GM12878 (cell line): ENCODE measurements around the gene CLDN14. TPM values are rescaled to one million over a fixed set of nuclear protein-coding genes. Genes with fewer than 3 reads are reported as not detected.

Experiments used
- ATAC-seq: fragments of 200-7000 bp; cut with Tn5 transposase; 3 replicates; pipeline ENCODE4 v1.9.1; 2020; ENCODE audit warnings: mild to moderate bottlenecking, moderate library complexity
- BruUV-seq: library from RNA; stranded (reverse); fragments of 400-500 nt; replicated peaks from 2 replicates; lab custom pipeline; 2021; lab: Mats Ljungman, UMichigan
- CTCF ChIA-PET: fragments of 300-600 bp; sonication (Branson Sonifier 250); formaldehyde crosslinking; extraction: SDS; loops from one replicate; lab custom pipeline; 2021; ENCODE audit warnings: inconsistent platforms; lab: Yijun Ruan, JAX
- POLR2A ChIA-PET: fragments of 350-600 bp; formaldehyde crosslinking; extraction: SDS; loops from one replicate; lab custom pipeline; 2021; ENCODE audit warnings: inconsistent platforms; lab: Charles Lee
- RAD21 ChIA-PET: fragments of 300-600 bp; sonication (Branson Sonifier 250); formaldehyde crosslinking; loops from one replicate; lab custom pipeline; 2023; ENCODE audit warnings: antibody characterized with exemption; ENCODE audit not compliant: unreplicated experiment; lab: Charles Lee
- SMC1A ChIA-PET: fragments of 300-600 bp; sonication (Branson Sonifier 250); formaldehyde crosslinking; loops from one replicate; lab custom pipeline; 2023; ENCODE audit not compliant: unreplicated experiment, uncharacterized antibody; lab: Charles Lee
- DNase-seq: peaks from one replicate; pipeline ENCODE4 v3.0.0-alpha.2; 2011; ENCODE audit warnings: low read depth, low spot score
- FAIRE-seq: peaks from 3 replicates; lab custom pipeline; 2011; peaks lifted over from hg19 to GRCh38; lab: Jason Lieb, UNC
- H2AFZ ChIP-seq: 2 replicates; pipeline ENCODE4 v1.6.0; 2011; ENCODE audit warnings: low read depth, low read length, control low read depth; ENCODE audit not compliant: control insufficient read depth
- H3K27ac ChIP-seq: 2 replicates; pipeline ENCODE4 v1.5.1; 2011; ENCODE audit warnings: control low read depth; ENCODE audit not compliant: control insufficient read depth, insufficient read depth
- H3K27me3 ChIP-seq, 2 experiments: replicated peaks in 1 of 2; 2 replicates each; pipeline versions ENCODE4 v1.6.0 to v1.6.1; 2011; ENCODE audit warnings: low read length in 1 of 2; ENCODE audit not compliant: control insufficient read depth in 2 of 2, insufficient read depth in 2 of 2
- H3K36me3 ChIP-seq, 2 experiments: 2 replicates each; pipeline ENCODE4 v1.5.1; 2011; ENCODE audit warnings: low read length in 1 of 2; ENCODE audit not compliant: control insufficient read depth in 2 of 2, insufficient read depth in 2 of 2
- H3K4me1 ChIP-seq: 2 replicates; pipeline ENCODE4 v1.6.1; 2011; ENCODE audit warnings: mild to moderate bottlenecking, low read length, moderate library complexity, mixed read lengths; ENCODE audit not compliant: control insufficient read depth, insufficient read depth
- H3K4me2 ChIP-seq: 2 replicates; pipeline ENCODE4 v1.6.0; 2011; ENCODE audit warnings: control low read depth; ENCODE audit not compliant: control insufficient read depth, insufficient read depth
- H3K4me3 ChIP-seq: fragments of 200-600 bp; sonication (generic); 2 replicates; pipeline ENCODE4 v1.5.1; 2016
- H3K79me2 ChIP-seq: 2 replicates; pipeline ENCODE4 v1.6.0; 2011; ENCODE audit warnings: low read length; ENCODE audit not compliant: control insufficient read depth, insufficient read depth
- H3K9ac ChIP-seq: 2 replicates; pipeline ENCODE4 v1.8.0; 2011; ENCODE audit warnings: low read length, control low read depth, mixed read lengths; ENCODE audit not compliant: control insufficient read depth, insufficient read depth
- H3K9me3 ChIP-seq: replicated peaks from 3 replicates; pipeline ENCODE4 v1.5.1; 2011; ENCODE audit warnings: mild to moderate bottlenecking, low read length; ENCODE audit not compliant: control insufficient read depth, insufficient read depth
- H4K20me1 ChIP-seq: 2 replicates; pipeline ENCODE4 v1.6.0; 2011; ENCODE audit not compliant: control insufficient read depth, insufficient read depth
- ATF2 ChIP-seq: IDR thresholded peaks from 2 replicates; pipeline ENCODE4 v1.6.1; 2012; ENCODE audit warnings: low read length, inconsistent platforms
- DPF2 ChIP-seq: fragments of 450-650 bp; IDR thresholded peaks from 2 replicates; pipeline ENCODE4 v1.6.1; 2017; ENCODE audit warnings: mild to moderate bottlenecking
- HCFC1 ChIP-seq: fragments of 150-350 bp; IDR thresholded peaks from 2 replicates; pipeline ENCODE4 v1.6.1; 2014; ENCODE audit warnings: low read length
- JUND ChIP-seq: IDR thresholded peaks from 2 replicates; pipeline ENCODE4 v1.6.1; 2012; ENCODE audit warnings: low read depth, mild to moderate bottlenecking, low read length, improper control_type of control experiment, moderate library complexity
- NFIC ChIP-seq: IDR thresholded peaks from 2 replicates; pipeline ENCODE4 v1.6.1; 2012; ENCODE audit warnings: low read depth, mild to moderate bottlenecking, inconsistent platforms, low read length, moderate library complexity
- NRF1 ChIP-seq: conservative IDR thresholded peaks from 2 replicates; pipeline ENCODE4 v1.6.1; 2011; ENCODE audit warnings: mild to moderate bottlenecking, low read depth, low read length, improper control_type of control experiment
- PBX3 ChIP-seq: IDR thresholded peaks from 2 replicates; pipeline ENCODE4 v1.6.1; 2011; ENCODE audit warnings: mild to moderate bottlenecking, low read depth, low read length, moderate library complexity; ENCODE audit not compliant: insufficient replicate concordance
- POLR2AphosphoS5 ChIP-seq: IDR thresholded peaks from 2 replicates; pipeline ENCODE4 v1.6.1; 2011; ENCODE audit warnings: mild to moderate bottlenecking, low read length, inconsistent platforms
- WGBS: methylation state at CpG from one replicate; pipeline ENCODE4 v1.1.6; 2016; ENCODE audit warnings: low lambda C conversion rate; ENCODE audit not compliant: insufficient replicate concordance, insufficient coverage; ENCODE audit errors: missing lambda C conversion rate; 5-methylcytosine and 5-hydroxymethylcytosine counted together
- in situ Hi-C: fragments of 300-500 bp; cut with MboI; formaldehyde crosslinking; loops from 9 replicates; pipeline ENCODE4 v1.14.3; 2018; ENCODE audit warnings: mixed read lengths
- intact Hi-C: fragments of 100-400 bp; cut with micrococcal nuclease; formaldehyde crosslinking; loops from one replicate; pipeline ENCODE4 v1.14.2; 2022; ENCODE audit not compliant: unreplicated experiment
- polyA plus RNA-seq, 11 experiments: library from polyadenylated mRNA; depleted of rRNA in 4 of 11; unstranded in 6 of 11; stranded (reverse) in 5 of 11; fragments of >200 nt; fragmentation: Nextera tagmentation in 4 of 11; fragmentation: Illumina TruSeq in 1 of 11; extraction: Ambion mirVana in 4 of 11; extraction: Trizol in 1 of 11; gene quantifications; 1 replicate in 1 of 11; 2 replicates in 10 of 11; pipeline versions ENCODE4 v1.2.1 to v1.2.3, GENCODE V29; 2011 to 2016; ENCODE audit warnings: inconsistent platforms in 2 of 11, missing spikeins in 2 of 11, low read depth in 1 of 11
- total RNA-seq, 4 experiments: library from RNA; depleted of rRNA in 3 of 4; stranded (reverse); fragments of >200 nt in 3 of 4; fragmentation: Illumina TruSeq in 1 of 4; extraction: Trizol in 1 of 4; gene quantifications; 2 replicates each; pipeline versions ENCODE4 v1.2.1 to v1.2.3, GENCODE V29; 2013 to 2021

The CLDN14 gene
- total and polyA plus RNA-seq, 10 of the 15 experiments (the other 5 are each of a cell fraction or from before 2014, with no cell fraction given) = 0.90 to 19.4 (median 6.6) TPM

- 65% methylated on average over 10 of the region's 10 CpGs for WGBS
- TF ChIP-seq JUND (no peak), NRF1 (no peak), HCFC1 (no peak), PBX3 (no peak), POLR2AphosphoS5 (no peak), DPF2 (no peak), ATF2 (no peak), NFIC (no peak)
Measured at GRCh38 chr21:36483095-36483494, 3.2 kb upstream of the CLDN14 start.

More at GRCh38 chr21:36483095-36483494, 3.2 kb upstream of the CLDN14 start:
- H3K9ac ChIP-seq = no peak overlapping the region
- FAIRE-seq (no peak), DNase-seq (no peak), ATAC-seq (no peak)
- no peaks in the 10 kb centered on the region for H3K9me3 ChIP-seq
- H3K36me3 ChIP-seq = no peaks in the 10 kb centered on the region
- ChIA-PET POLR2A (no interaction called here), CTCF (interaction anchor here (1.6 kb wide), 1 partner anchor 147 kb away, joined by 4 read pairs; no protein-coding TSS in a partner anchor), SMC1A (interaction anchor here (0.8 kb wide), 1 partner anchor 12 kb away, joined by 3 read pairs; no protein-coding TSS in a partner anchor), RAD21 (no interaction called here)
- H4K20me1 ChIP-seq = no peaks in the 10 kb centered on the region
- H2AFZ ChIP-seq = no peak overlapping the region
- H3K79me2 ChIP-seq = no peaks in the 10 kb centered on the region
- H3K4me2 ChIP-seq = no peak overlapping the region
- H3K4me1 ChIP-seq = peaks cover 3% of the 10 kb centered on the region
- in situ Hi-C loops = no loop called here
- BruUV-seq = no TSS peak
- H3K27me3 ChIP-seq = no peaks in the 10 kb centered on the region
- no peak overlapping the region for H3K4me3 ChIP-seq
- H3K27ac ChIP-seq = no peak overlapping the region
- intact Hi-C loops = no loop called here
